ENCODE results near the gene IQCK. TPM values are rescaled to one million over a fixed set of nuclear protein-coding genes. Genes with fewer than 3 reads are reported as not detected.

The IQCK gene
- polyA plus RNA-seq, 2 of the 4 experiments (the other 2 are of a cell fraction): 10.3 to 15.6 TPM

DNA sequence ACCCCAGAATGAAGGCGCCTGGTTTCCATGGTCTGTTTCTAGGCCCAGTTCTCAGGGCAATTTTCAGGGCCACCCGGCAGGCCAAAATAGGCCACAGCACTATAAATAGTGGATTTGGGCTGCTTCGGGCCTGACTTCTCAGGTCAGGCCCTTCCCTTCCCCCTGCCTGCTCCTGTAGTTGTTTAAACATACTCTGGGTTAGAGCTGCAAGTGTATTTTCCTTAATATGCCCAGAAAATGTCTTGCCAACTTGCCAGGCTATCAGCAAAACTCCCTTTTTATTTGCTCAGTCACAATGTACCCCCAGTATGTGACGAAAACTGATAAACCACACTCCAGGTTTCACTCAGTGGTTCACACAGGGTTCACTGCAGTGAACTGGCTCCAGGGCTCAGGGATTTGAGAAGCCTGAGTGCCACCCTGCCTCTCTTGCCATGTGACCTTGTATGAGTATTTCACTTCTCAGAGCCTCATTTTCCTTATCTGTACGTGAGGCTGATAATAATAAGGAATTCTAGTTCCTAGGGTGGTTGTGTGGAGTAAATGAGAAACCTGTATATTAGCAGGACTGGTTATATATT, 90.1 kb downstream of the IQCK start (continued):
- TF ChIP-seq EHF (CRISPR knock-in tag; IDR thresholded peaks at IDR 0.05) (no peak), NR3C1 (IDR thresholded peaks at IDR 0.05) (no peak), CBX8 (IDR thresholded peaks at IDR 0.05) (no peak), GATA3 (IDR thresholded peaks at IDR 0.05; ENCODE audit: borderline replicate concordance) (peak; percentile 52; the same call in 1 of the 2 replicates), PHF8 (IDR thresholded peaks at IDR 0.05; ENCODE audit: borderline replicate concordance, low read depth) (no peak), CBX2 (IDR thresholded peaks at IDR 0.05; ENCODE audit: borderline replicate concordance, low read depth) (no peak)
- TF ChIP-seq, protein P1, sequence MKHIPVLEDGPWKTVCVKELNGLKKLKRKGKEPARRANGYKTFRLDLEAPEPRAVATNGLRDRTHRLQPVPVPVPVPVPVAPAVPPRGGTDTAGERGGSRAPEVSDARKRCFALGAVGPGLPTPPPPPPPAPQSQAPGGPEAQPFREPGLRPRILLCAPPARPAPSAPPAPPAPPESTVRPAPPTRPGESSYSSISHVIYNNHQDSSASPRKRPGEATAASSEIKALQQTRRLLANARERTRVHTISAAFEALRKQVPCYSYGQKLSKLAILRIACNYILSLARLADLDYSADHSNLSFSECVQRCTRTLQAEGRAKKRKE (CRISPR knock-in tag; IDR thresholded peaks at IDR 0.05; ENCODE audit: low read depth): no peak
- TF ChIP-seq, protein P2, sequence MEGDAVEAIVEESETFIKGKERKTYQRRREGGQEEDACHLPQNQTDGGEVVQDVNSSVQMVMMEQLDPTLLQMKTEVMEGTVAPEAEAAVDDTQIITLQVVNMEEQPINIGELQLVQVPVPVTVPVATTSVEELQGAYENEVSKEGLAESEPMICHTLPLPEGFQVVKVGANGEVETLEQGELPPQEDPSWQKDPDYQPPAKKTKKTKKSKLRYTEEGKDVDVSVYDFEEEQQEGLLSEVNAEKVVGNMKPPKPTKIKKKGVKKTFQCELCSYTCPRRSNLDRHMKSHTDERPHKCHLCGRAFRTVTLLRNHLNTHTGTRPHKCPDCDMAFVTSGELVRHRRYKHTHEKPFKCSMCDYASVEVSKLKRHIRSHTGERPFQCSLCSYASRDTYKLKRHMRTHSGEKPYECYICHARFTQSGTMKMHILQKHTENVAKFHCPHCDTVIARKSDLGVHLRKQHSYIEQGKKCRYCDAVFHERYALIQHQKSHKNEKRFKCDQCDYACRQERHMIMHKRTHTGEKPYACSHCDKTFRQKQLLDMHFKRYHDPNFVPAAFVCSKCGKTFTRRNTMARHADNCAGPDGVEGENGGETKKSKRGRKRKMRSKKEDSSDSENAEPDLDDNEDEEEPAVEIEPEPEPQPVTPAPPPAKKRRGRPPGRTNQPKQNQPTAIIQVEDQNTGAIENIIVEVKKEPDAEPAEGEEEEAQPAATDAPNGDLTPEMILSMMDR (IDR thresholded peaks at IDR 0.05): no peak
- TF ChIP-seq, protein P3, sequence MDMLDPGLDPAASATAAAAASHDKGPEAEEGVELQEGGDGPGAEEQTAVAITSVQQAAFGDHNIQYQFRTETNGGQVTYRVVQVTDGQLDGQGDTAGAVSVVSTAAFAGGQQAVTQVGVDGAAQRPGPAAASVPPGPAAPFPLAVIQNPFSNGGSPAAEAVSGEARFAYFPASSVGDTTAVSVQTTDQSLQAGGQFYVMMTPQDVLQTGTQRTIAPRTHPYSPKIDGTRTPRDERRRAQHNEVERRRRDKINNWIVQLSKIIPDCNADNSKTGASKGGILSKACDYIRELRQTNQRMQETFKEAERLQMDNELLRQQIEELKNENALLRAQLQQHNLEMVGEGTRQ (IDR thresholded peaks at IDR 0.05): peak; percentile 47; the same call in 1 of the 2 replicates
- TF ChIP-seq, protein P4, sequence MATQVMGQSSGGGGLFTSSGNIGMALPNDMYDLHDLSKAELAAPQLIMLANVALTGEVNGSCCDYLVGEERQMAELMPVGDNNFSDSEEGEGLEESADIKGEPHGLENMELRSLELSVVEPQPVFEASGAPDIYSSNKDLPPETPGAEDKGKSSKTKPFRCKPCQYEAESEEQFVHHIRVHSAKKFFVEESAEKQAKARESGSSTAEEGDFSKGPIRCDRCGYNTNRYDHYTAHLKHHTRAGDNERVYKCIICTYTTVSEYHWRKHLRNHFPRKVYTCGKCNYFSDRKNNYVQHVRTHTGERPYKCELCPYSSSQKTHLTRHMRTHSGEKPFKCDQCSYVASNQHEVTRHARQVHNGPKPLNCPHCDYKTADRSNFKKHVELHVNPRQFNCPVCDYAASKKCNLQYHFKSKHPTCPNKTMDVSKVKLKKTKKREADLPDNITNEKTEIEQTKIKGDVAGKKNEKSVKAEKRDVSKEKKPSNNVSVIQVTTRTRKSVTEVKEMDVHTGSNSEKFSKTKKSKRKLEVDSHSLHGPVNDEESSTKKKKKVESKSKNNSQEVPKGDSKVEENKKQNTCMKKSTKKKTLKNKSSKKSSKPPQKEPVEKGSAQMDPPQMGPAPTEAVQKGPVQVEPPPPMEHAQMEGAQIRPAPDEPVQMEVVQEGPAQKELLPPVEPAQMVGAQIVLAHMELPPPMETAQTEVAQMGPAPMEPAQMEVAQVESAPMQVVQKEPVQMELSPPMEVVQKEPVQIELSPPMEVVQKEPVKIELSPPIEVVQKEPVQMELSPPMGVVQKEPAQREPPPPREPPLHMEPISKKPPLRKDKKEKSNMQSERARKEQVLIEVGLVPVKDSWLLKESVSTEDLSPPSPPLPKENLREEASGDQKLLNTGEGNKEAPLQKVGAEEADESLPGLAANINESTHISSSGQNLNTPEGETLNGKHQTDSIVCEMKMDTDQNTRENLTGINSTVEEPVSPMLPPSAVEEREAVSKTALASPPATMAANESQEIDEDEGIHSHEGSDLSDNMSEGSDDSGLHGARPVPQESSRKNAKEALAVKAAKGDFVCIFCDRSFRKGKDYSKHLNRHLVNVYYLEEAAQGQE (IDR thresholded peaks at IDR 0.05): no peak

GRCh38 chr16:19809121-19809635, 91.1 kb downstream of the IQCK start:
- peaks cover 47% of the 10 kb centered on the region for H3K4me1 ChIP-seq
- H3K4me2 ChIP-seq: peak overlapping the region; percentile 42
- peaks cover 34% of the 10 kb centered on the region for H3K9me3 ChIP-seq
- DNase-seq (ENCODE audit: low read depth in 1 of 2, low spot score in 1 of 2) (peak in 1 of 2 experiments; percentile 26), ATAC-seq (no peak), FAIRE-seq (peak; percentile 28)
- ChIA-PET POLR2A (no interaction called here), CTCF (interaction anchor here (0.6 to 2.1 kb wide), 4 partner anchors 29 to 1007 kb away, joined by 3 to 5 read pairs (median 4); no protein-coding TSS in a partner anchor)
- TF ChIP-seq EHMT2 (IDR thresholded peaks at IDR 0.05; ENCODE audit: low read depth) (no peak), BHLHE40 (IDR thresholded peaks at IDR 0.05; ENCODE audit: low read depth, low read length) (no peak), MAX (IDR thresholded peaks at IDR 0.05) (0 out of 2 replicates have a peak, but pooled peaks have one; percentile 37), CEBPB (IDR thresholded peaks at IDR 0.05) (peak in 1 of 2 experiments; percentile 78; a peak in 2 of 4 replicates), CBX8 (IDR thresholded peaks at IDR 0.05) (no peak), CHD2 (IDR thresholded peaks at IDR 0.05; ENCODE audit: low read length, partially characterized antibody) (no peak)
- WGBS (ENCODE audit: missing lambda C conversion rate): 67% methylated on average over 4 of the region's 4 CpGs
- H3K4me3 ChIP-seq: no peak overlapping the region
- H3K27ac ChIP-seq: peak overlapping the region; percentile 74 to 87

DNA sequence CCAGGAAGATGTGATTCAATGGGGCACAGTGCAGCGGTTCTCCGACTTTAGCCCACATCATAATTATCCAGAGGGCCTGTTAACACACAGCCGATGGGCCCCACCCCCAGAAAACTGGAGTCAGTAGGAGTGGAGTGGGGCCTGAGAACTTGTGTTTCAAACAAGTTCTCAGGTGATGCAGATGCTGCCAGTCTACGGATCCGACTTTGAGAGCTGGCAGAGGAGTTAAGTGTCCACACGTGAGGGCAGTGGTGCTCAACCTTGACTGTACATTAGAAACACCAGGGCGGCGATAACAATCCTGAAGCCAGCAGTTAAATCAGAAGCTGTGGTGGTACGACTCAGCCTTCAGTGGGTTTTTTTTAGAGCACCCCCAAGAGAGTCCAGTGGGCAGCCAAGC, 91.6 kb downstream of the IQCK start:
- Histone ChIP-seq H3K4me2 (peak overlapping the region; percentile 42; the same call in 1 of the 3 replicates), H3K27ac (peak overlapping the region; percentile 74 to 87), H3K9me3 (peaks cover 34% of the 10 kb centered on the region), H3K4me1 (peaks cover 47% of the 10 kb centered on the region), H3K4me3 (no peak overlapping the region)
- DNase-seq (ENCODE audit: low read depth in 1 of 2, low spot score in 1 of 2) (no peak), ATAC-seq (no peak), FAIRE-seq (no peak)
- POLR2A ChIA-PET: interaction anchor here (1.9 kb wide), 1 partner anchor 91 kb away, joined by 10 read pairs; the partner anchor contains the start of genes IQCK and KNOP1
- CTCF ChIA-PET: interaction anchor here (0.6 to 2.1 kb wide), 4 partner anchors 28 to 1008 kb away, joined by 3 to 5 read pairs (median 4); no protein-coding TSS in a partner anchor
- WGBS (ENCODE audit: missing lambda C conversion rate): 89% methylated on average over 9 of the region's 9 CpGs
- TF ChIP-seq JUNB (IDR thresholded peaks at IDR 0.05): no peak
- TF ChIP-seq HOXA7 (CRISPR knock-in tag; IDR thresholded peaks at IDR 0.05): no peak
- TF ChIP-seq PBX3 (IDR thresholded peaks at IDR 0.05): no peak
- TF ChIP-seq RNF2 (IDR thresholded peaks at IDR 0.05; ENCODE audit: borderline replicate concordance, low read depth): no peak
- TF ChIP-seq RARB (CRISPR knock-in tag; IDR thresholded peaks at IDR 0.05): no peak
- no peak for TF ChIP-seq CHD4 (IDR thresholded peaks at IDR 0.05; ENCODE audit: borderline replicate concordance)
- TF ChIP-seq, protein P2 (IDR thresholded peaks at IDR 0.05): no peak

All from A549 (cell line).